Superior temporal gyrus (tissue), 1 donor: Measurements from ENCODE around the gene HOXB8.

Experiments used
- DNase-seq: peaks from one replicate; pipeline ENCODE4 v3.0.0-alpha.2; 2016; ENCODE audit errors: extremely low spot score

Gene HOXB8

GRCh38 chr17:48610282-48611211 is 4.5 kb downstream of the HOXB8 start, which contains the start of gene HOXB7:
Gene HOXB7, minus strand, starts transcription at chr17:48611017. Its CDS starts 99 bp downstream, at chr17:48610918.
- DNase-seq: no peak

GRCh38 chr17:48609759-48610281 is 5.3 kb downstream of the HOXB8 start:
- no peak for DNase-seq

GRCh38 chr17:48609033-48609432 is 6.1 kb downstream of the HOXB8 start:
- no peak for DNase-seq

GRCh38 chr17:48608494-48608834 is 6.6 kb downstream of the HOXB8 start:
- no peak for DNase-seq

- DNase-seq: no peak
These were observed 8.0 kb downstream of the HOXB8 start for GRCh38 chr17:48606892-48607614.

GRCh38 chr17:48605991-48606891 is 8.9 kb downstream of the HOXB8 start:
- DNase-seq: no peak

GRCh38 chr17:48605409-48605919 is 9.6 kb downstream of the HOXB8 start:
- no peak for DNase-seq

- DNase-seq: no peak
These were observed 10.2 kb downstream of the HOXB8 start, which contains the start of gene HOXB6 for GRCh38 chr17:48604770-48605329. Gene HOXB6, minus strand, starts transcription at chr17:48604986. Its CDS starts 6,836 bp downstream, at chr17:48598150.

GRCh38 chr17:48603959-48604769 is 10.9 kb downstream of the HOXB8 start:
- no peak for DNase-seq

- no peak for DNase-seq
These were observed 13.3 kb downstream of the HOXB8 start for GRCh38 chr17:48601539-48602425.

GRCh38 chr17:48601207-48601538 is 13.9 kb downstream of the HOXB8 start:
- DNase-seq: no peak

GRCh38 chr17:48600244-48601098 is 14.6 kb downstream of the HOXB8 start:
- no peak for DNase-seq

GRCh38 chr17:48599354-48599753 is 15.7 kb downstream of the HOXB8 start:
- no peak for DNase-seq

- DNase-seq: no peak
These were observed 16.4 kb downstream of the HOXB8 start for GRCh38 chr17:48598736-48599135.

- DNase-seq: no peak
These were observed 17.1 kb downstream of the HOXB8 start for GRCh38 chr17:48597778-48598631.

GRCh38 chr17:48597528-48597777 is 17.6 kb downstream of the HOXB8 start:
- no peak for DNase-seq

- DNase-seq: no peak
These were observed 18.2 kb downstream of the HOXB8 start for GRCh38 chr17:48596735-48597527.
